ENCODE results near the gene NTM. TPM values are rescaled to one million over a fixed set of nuclear protein-coding genes. Genes with fewer than 3 reads are reported as not detected.

Gene NTM
- total and polyA plus RNA-seq, 2 of the 8 experiments (the other 6 are each of a cell fraction or from before 2014, with no cell fraction given) = 13.4 to 20.0 TPM

DNA sequence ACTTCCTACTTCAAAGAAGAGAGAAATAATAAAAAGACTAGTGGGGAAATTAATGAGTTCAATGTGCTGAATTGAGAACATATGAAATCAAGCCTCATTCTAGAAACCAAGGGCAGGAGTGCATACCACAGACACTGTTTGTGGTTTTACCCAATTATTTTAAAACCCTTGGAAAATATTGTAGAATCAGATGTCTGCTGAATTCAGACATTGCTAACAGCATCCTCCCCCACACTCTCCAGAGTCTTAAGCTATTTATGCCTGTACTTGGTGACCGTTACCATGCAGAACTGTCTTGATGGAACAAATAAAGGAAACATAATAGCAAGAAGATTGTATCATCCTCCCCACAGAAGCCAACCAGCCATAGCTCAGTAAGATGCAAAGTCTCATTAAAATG is 850.1 kb downstream of the NTM start (continued):
- TF ChIP-seq SIN3A (conservative IDR thresholded peaks at IDR 0.05 in 1 of 2, IDR thresholded peaks at IDR 0.05 in 1 of 2; ENCODE audit: low read depth in 1 of 2, low read length in 2 of 2) = no peak
- no peak for TF ChIP-seq CHD1 (IDR thresholded peaks at IDR 0.05; ENCODE audit: low read depth, low read length)
- no peak for TF ChIP-seq TBP (IDR thresholded peaks at IDR 0.05; ENCODE audit: low read depth, low read length)
- no peak for TF ChIP-seq SP1 (IDR thresholded peaks at IDR 0.05; ENCODE audit: low read depth, low read length)
